ENCODE results near the gene REL. TPM values are rescaled to one million over a fixed set of nuclear protein-coding genes. Genes with fewer than 3 reads are reported as not detected.
"Not testable (repeated sequence)": the region's sequence is repeated elsewhere in the genome, so short reads cannot be mapped to it uniquely, and the experiment has no call there.

REL gene
- total RNA-seq, 1 donor from 2014 or later: 2.4 TPM

GRCh38 chr2:60882971-60883753 is 1.8 kb downstream of the REL start:
- H3K4me3 ChIP-seq (ENCODE audit: low read depth, low read length): peak overlapping the region; percentile 88
- no peak for DNase-seq (ENCODE audit: low read depth)
- no peak for TF ChIP-seq CTCF (conservative IDR thresholded peaks at IDR 0.05; ENCODE audit: low read depth, low read length)

- DNase-seq (ENCODE audit: low read depth): no peak
- no peak for TF ChIP-seq CTCF (conservative IDR thresholded peaks at IDR 0.05; ENCODE audit: low read depth, low read length)
- peak overlapping the region; percentile 88 for H3K4me3 ChIP-seq (ENCODE audit: low read depth, low read length)
These were observed 2.5 kb downstream of the REL start for GRCh38 chr2:60883896-60884295.

- peak overlapping the region; percentile 22 for H3K4me3 ChIP-seq (ENCODE audit: low read depth, low read length)
- TF ChIP-seq CTCF (conservative IDR thresholded peaks at IDR 0.05; ENCODE audit: low read depth, low read length): no peak
- no peak for DNase-seq (ENCODE audit: low read depth)
These were observed 3.4 kb downstream of the REL start for GRCh38 chr2:60884800-60885199.

GRCh38 chr2:60885683-60886082 is 4.3 kb downstream of the REL start:
- H3K4me3 ChIP-seq (ENCODE audit: low read depth, low read length): no peak overlapping the region
- DNase-seq (ENCODE audit: low read depth): no peak
- TF ChIP-seq CTCF (conservative IDR thresholded peaks at IDR 0.05; ENCODE audit: low read depth, low read length): no peak

- H3K4me3 ChIP-seq (ENCODE audit: low read depth, low read length): no peak overlapping the region
- TF ChIP-seq CTCF (conservative IDR thresholded peaks at IDR 0.05; ENCODE audit: low read depth, low read length): no peak
- DNase-seq (ENCODE audit: low read depth): no peak
These were observed 5.6 kb downstream of the REL start for GRCh38 chr2:60886991-60887390.

- DNase-seq (ENCODE audit: low read depth): no peak
- no peak for TF ChIP-seq CTCF (conservative IDR thresholded peaks at IDR 0.05; ENCODE audit: low read depth, low read length)
- H3K4me3 ChIP-seq (ENCODE audit: low read depth, low read length): no peak overlapping the region
These were observed 7.5 kb downstream of the REL start for GRCh38 chr2:60888853-60889252.

GRCh38 chr2:60889581-60890392 is 8.4 kb downstream of the REL start:
- H3K4me3 ChIP-seq (ENCODE audit: low read depth, low read length); DNase-seq (ENCODE audit: low read depth): not testable (repeated sequence)

Measured in epithelial cell of proximal tubule (primary cell).